HG02678 (cell line): ENCODE data around the gene BAZ1B.
"Not testable (repeated sequence)": the region's sequence is repeated elsewhere in the genome, so short reads cannot be mapped to it uniquely, and the experiment has no call there.

ENCODE experiments used
- ATAC-seq: cut with Tn5 transposase; IDR thresholded peaks from one replicate; pipeline ENCODE4 v1.9.1; 2021; ENCODE audit warnings: mild to moderate bottlenecking, moderate library complexity; ENCODE audit not compliant: unreplicated experiment

Gene BAZ1B, protein sequence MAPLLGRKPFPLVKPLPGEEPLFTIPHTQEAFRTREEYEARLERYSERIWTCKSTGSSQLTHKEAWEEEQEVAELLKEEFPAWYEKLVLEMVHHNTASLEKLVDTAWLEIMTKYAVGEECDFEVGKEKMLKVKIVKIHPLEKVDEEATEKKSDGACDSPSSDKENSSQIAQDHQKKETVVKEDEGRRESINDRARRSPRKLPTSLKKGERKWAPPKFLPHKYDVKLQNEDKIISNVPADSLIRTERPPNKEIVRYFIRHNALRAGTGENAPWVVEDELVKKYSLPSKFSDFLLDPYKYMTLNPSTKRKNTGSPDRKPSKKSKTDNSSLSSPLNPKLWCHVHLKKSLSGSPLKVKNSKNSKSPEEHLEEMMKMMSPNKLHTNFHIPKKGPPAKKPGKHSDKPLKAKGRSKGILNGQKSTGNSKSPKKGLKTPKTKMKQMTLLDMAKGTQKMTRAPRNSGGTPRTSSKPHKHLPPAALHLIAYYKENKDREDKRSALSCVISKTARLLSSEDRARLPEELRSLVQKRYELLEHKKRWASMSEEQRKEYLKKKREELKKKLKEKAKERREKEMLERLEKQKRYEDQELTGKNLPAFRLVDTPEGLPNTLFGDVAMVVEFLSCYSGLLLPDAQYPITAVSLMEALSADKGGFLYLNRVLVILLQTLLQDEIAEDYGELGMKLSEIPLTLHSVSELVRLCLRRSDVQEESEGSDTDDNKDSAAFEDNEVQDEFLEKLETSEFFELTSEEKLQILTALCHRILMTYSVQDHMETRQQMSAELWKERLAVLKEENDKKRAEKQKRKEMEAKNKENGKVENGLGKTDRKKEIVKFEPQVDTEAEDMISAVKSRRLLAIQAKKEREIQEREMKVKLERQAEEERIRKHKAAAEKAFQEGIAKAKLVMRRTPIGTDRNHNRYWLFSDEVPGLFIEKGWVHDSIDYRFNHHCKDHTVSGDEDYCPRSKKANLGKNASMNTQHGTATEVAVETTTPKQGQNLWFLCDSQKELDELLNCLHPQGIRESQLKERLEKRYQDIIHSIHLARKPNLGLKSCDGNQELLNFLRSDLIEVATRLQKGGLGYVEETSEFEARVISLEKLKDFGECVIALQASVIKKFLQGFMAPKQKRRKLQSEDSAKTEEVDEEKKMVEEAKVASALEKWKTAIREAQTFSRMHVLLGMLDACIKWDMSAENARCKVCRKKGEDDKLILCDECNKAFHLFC (N-terminal part only)

DNA sequence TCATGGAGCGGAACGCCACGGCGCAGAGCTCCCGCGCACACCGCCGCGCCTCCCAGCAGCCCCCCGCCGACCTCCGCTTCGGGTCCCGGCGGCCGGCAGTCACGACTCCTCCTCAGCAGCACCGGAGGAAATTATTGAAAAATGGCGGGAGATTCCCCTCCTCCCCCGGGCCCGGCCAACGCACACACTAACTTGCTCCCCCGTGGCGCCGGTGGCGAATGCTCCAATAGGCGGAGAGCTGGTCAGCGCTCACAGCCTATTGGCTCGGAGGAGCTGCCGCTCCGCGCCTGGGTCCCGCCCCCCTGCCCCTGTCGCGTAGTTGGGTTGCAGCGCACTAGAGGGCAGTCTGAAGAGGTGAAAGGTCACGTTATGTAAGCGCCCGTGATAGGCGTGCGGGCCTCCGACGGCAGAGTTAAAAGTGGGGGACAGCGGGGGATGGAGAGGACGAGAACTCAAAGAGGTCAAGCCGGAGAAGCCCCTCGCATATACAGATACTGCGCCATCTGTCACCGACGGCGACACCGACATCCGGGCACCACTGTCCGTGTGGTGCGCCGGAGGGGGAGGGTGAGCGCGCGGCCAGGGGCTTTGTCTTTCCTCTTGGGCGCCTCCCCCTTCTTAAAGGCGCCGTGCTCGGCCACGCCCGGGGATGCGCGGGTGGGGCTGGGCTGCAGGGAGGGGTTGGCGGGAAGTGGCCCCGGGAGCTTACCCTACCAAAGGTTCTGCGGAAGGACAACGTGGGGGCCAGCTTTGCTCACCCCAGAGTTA lies at the start of gene BAZ1B:
BAZ1B (minus strand) TSS at position 189 of the 768 bp plus-strand sequence. CDS start 360 bp downstream, outside the sequence.
- ATAC-seq, result peak; percentile 85

DNA sequence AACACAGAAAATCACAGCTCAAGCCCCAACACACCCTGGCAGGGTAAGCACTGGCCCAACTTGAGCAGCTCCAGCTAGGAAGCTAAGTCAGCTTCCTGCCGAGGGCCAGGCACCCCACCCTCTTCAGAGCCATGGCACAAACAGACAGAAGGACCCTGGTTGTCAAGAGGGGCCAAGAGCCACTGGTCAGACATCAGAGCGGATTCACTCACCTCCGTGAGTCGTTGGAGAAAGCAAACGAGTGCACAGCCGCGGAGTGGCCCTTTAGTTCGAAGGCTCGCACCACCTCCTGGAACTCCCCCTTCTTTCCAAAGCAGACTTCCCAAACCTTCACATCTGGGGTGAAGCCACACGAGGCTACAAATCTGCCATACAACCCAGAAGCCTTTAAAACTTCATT lies 48.9 kb upstream of the BAZ1B start:
- no peak for ATAC-seq

DNA sequence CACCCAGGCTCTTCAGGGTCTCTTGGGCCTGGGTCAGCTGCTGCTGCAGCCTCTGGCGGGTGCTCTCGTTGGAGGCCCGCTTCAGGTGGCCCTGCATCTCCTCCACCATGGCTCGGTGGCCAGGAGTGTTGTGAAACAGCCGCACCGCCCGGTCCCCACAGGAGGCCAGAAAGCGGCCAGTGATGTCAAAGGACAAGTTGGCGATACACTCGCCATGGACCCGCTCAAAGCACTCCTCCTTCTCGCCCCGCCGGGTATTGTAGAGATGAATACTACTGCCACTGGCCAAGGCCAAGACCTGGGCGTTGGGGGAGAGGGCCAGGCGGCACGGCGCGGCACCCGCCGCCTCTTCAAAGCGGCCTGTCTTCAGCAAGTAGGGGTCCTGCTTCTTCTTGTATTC lies 48.4 kb upstream of the BAZ1B start:
- no peak for ATAC-seq

DNA sequence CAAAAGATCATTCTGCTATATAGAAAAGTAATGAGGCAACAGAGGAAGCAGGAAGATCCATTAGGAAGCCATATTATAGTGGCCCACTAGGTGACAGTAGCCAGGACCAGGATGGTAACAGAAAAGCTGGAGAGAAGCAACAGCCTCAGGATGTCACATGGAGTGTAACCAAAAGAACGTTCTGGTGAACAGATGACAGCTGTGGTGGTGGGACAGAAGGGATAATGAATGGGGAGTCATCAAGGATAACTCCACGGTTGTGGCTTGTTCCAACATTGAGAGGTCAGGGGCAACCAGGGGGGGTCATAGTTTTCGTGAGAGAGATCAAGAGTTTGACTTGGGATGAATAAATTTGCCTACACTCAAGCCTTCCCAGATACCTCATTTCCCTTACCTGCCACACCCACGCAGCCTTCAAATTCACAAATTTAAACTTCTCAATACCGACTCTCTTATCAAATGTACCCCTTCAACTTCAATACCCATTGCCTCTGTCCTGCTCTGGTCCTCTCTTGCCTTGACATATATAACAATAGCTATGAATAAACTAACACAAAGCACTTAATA lies 47.0 kb upstream of the BAZ1B start:
- ATAC-seq, result no peak

DNA sequence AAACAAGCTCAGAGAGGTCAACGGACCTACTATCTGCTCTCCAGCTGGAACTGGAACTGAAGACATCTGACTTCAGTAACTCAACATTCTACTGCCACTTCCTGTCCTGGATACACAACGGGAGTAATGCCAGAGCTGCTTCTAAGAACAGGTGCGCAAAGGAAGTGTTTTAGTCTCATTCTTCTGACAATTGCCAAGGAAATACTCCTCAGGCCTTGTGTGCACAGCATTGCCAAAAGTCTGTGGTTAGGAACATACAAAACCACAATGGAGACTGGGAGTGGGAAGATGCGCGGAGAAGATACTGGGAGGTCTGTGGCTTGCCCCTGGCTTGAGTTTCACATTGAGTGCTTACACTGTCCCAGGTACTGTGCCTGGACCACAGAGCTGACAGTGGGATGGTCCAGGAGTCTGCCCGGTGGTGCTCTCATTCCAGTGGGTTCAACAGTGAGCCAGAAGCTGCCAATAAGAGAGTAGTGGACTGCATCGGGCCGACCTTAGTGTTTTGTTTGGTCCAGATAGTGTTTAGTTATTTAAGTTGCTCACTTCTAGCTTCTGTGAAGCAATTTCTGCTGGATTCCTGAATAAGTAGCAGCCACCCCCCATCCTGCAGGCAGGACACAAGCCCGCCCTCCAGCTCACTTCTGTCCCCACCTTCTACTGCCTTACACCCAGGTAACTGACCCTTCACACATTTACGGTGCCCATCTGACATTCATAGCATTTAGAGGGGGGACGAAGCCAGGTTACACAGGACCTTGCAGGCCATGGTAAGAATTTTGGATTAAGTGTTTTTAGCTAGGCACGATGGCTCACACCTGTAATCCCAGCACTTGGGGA lies 46.0 kb upstream of the BAZ1B start:
- no peak for ATAC-seq

DNA sequence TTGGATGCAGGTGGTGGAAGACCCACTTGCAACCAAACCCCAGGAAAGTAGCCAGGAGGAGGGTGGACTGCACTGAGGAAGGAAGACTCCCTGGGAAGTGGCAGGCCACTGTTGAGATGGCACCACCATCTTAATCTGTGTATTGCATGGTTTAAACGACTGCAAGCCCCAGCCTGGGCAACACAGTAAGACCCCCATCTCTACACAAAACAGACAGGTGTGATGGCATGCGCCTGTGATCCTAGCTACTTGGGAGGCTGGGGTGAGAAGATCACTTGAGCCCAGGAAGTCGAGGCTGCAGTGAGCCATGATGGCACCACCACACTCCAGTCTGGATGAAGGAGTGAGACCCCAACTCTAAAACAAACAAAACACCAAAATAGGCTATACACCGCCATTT lies 45.0 kb upstream of the BAZ1B start:
- ATAC-seq, result no peak

DNA sequence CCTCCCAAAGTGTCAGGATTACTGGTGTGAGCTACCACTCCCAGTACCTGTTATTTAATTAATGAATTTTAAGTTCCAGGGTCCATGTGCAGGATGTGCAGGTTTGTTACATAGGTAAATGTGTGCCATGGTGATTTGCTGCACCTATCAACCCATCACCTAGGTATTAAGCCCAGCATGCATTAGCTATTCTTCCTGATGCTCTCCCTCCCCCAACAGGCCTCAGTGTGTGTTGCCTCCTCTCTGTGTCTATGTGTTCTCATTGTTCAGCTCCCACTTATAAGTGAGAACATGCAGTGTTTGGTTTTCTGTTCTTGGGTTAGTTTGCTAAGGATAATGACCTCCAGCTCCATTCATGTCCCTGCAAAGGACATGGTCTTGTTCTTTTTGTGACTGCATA lies 44.3 kb upstream of the BAZ1B start:
- ATAC-seq, result not testable (repeated sequence)

DNA sequence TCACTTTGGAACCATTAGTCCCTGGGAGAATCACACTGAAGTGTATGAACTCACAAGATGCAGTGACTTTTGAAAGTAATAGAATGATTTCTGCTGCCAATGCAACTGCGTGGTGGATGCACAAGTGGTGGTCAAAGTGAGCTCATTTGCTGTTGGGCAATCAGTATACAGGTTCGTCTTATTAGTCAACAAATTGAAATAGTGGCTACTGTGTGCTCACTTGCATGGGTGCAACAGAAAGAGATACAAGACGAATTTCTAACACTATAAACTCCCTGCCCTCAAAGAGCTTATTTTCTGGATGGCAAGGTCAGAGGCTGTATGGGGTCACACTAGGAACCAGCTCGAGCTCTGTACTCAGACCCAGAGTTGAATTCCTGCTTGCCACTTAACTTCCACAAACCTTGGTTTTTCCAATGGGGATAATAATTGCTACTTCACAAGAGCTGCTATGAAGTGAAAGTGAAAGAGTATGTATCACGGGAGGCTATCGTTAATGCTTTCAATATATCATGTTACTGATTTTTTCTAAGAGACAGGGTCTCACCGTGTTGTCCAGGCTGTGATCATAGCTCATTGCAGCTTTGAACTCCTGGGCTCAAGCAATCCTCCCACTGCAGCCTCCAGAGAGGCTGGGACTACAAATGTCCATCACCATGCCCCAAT lies 43.7 kb upstream of the BAZ1B start:
- no peak for ATAC-seq

DNA sequence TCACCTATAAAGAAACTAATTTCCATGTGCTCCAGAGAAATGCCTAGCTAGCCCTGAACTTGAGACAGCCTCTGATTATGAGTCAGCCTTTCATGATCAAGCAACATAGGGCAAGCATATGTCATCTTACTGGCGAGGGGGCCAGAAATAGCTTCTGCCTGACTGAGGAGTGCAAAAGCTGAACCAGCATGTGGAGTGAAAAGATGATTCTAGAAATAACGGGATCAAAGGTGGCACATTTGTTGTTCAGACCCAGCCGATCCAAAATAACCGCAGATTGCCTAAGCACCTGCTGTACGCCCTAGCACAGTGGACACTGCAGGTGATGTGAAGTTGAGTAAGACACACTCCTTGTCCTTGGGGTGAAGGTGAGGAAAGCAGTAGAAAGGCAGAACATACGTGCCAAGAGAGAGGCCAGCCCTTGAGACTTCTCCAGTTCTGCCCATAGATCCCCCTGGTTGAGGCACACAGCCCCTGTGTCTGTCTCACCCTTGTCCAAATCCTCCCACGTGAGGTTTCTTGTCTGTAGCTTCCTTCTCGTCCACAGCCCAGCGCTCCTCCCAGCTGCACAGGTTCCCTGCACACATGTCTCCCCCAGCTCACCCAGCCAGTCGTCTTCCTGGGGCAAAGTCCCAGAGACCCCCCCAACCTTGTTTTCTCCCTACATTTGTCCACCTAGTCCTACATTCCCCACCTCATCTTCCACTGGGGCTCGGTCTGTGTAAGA lies 38.2 kb upstream of the BAZ1B start:
- ATAC-seq, result no peak

DNA sequence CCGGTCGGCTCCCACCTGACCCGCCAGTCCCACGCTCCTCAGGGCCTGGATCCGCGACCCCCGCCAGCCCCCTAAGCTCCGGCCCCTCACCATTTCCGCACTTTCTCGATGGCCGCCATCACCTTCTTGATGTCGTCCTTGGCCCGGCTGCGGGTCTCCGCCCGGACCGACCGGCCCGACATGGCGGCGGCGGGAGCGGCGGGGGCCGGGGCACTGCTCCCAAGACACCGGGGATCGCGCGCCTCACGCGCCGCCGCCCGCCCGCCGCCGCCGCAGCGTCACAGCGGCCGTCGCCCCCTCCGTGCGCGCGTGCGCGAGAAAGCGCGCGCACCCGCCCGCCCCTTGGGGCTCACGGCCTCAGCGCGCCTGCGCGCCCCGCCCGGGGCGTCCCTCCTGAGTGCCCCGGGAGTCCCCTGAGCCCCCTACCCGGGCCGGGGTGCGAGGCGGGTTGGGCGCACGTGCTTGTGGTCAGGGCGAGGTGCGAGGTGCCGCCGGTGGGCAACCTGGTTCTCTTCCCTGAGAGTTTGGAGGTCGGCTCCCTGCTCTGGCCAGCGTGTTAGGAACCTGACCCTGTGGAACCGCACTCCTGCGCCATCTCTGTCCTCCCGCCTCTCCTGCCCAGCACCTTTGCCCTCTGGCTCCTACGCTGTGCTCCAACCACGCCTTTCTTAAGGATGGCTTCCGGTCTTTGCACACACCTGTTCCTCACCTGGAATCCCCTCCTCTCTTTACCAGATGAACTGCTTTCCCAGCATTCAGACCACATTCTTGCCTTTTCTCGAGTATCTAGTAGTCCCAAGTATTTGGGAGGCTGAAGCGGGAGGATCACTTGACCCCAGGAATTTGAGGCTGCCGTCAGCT lies 35.5 kb upstream of the BAZ1B start, which contains the start of gene BCL7B:
BCL7B (minus strand) TSS at position 294 of the 861 bp plus-strand sequence; CDS start at position 182, 112 bp downstream.
- peak; percentile 54 for ATAC-seq

DNA sequence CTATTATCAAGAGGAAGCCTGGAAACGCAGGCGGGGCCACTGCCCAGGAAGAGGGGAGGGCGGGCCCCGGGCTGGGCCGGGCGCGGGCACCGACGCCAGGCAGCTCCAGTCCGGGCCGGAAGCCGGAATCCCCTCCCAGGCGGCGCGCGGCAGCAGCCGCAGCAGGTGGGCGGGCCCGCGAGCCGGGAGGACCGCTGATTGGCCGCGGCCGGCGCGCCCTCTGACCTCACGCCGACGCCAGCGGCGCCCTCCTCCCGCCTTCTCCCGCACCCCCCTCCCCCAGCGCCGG lies 35.0 kb upstream of the BAZ1B start:
- ATAC-seq, result peak; percentile 91

DNA sequence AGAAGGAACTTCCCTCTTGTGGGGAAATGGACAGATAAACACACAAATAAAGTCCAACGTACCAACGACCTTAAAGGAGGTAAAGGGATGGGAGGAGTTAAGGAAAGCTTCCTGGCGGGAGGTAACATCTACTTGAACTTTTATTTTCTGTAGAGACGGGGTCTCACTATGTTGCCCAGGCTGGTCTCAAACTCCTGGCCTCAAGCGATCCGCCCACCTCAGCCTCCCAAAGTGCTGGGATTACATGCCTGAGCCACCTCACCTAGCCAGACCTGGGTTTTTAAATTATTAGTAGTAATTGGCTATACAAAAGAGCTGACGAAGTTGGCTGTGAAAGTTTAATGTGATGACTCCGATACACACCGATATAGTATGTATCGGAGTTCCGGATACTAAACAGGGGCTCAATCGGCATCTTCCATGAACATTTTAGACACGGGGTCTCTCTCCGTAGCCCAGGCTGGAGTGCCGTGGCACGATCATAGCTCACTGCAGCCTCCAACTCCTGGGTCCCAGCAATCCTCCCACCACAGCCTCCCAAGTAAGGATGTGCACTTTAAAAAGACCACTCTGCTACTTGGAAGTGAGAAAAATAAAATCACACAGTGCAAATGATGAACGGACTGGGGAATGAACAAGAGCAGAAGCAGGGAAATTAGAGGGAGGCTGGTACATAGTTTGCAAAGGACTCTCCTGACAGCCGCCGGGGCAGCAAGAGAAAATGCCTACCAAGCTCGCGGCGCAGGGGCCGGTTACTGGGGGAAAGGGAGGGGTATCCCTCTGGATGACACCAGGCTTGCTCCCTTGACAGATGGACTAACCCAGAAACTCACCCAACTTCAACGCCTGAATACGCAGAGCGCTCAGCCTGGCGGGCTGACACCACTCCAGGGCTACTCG lies 34.4 kb upstream of the BAZ1B start:
- no peak for ATAC-seq

DNA sequence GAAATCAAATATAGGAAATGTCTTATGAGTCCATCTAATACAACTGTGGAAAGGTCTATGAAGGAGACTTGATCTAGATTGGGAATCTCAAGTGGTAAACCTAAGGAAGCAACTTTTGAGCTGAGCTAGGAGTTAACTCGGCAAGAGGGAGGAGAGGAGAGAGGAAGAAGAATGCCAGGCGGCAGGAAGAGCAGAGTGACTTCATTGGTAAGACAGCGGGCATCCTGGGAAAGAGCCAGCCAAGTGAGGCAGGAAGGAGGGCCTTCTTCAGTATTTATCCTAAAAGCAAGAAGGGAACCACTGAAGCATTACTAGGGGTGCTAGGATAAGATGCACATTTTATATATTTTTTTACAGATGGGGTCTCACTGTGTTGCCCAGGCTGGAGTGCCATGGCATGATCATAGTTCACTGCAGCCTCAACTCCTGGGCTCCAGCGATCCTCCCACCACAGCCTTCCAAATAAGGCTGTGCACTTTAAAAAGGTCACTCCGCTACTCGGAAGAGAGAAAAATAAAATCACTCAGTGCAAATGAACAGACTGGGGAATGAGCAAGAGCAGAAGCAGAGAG lies 33.4 kb upstream of the BAZ1B start:
- no peak for ATAC-seq

DNA sequence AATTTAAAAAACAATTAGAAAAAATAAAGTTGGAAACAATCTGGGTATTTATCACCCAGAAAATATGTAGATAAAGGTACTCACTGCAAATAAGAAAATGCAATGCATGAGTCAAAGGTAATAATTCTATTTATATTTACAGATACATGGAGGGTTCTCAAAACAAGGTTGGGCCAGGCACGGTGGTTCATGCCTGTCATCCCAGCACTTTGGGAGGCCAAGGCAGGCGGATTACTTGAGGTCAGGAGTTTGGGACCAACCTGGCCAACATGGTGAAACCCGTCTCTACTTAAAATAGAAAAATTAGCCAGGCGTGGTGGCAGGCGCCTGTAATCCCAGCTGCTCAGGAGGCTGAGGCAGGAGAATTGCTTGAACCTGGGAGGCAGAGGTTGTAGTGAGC lies 28.0 kb upstream of the BAZ1B start:
- ATAC-seq, result not testable (repeated sequence)

DNA sequence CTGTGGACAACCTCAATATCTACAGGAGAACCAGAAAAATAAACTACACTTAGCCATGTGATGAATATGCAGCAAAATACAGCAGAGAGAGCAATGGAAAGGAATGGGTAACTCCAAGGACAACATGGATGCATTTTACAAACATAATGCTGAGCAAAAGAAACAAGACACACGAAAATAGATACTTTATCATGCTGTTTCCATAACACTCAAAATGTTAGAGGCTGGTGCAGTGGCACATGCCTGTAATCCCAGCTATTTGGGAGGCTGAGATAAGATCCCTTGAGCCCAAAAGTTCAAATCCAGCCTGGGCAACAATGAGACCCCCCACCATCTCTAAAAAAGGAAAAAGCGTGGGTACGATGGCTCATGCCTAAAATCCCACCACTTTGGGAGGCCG lies 27.1 kb upstream of the BAZ1B start:
- no peak for ATAC-seq

DNA sequence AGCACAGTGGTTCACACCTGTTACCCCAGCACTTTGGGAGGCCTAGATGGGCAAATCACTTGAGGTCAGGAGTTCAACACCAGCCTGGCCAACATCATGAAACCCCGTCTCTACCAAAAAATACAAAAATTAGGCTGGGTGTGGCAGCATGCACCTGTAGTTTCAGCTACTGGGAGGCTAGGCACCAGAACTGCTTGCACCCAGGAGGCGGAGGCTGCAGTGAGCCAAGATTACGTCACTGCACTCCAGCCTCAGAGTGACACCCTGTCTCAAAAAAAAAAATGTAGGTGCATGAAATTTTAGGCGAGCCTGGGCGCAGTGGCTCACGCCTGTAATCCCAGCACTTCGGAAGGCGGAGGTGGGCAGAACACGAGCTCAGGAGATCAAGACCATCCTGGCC lies 25.7 kb upstream of the BAZ1B start:
- no peak for ATAC-seq
